HG03442 (cell line): ENCODE results near the gene ASXL1.
"Not testable (repeated sequence)": the region's sequence is repeated elsewhere in the genome, so short reads cannot be mapped to it uniquely, and the experiment has no call there.

Source experiments
- ATAC-seq: cut with Tn5 transposase; IDR thresholded peaks from one replicate; pipeline ENCODE4 v1.9.1; 2021; ENCODE audit warnings: mild to moderate bottlenecking, moderate library complexity; ENCODE audit not compliant: unreplicated experiment

ASXL1 gene

DNA sequence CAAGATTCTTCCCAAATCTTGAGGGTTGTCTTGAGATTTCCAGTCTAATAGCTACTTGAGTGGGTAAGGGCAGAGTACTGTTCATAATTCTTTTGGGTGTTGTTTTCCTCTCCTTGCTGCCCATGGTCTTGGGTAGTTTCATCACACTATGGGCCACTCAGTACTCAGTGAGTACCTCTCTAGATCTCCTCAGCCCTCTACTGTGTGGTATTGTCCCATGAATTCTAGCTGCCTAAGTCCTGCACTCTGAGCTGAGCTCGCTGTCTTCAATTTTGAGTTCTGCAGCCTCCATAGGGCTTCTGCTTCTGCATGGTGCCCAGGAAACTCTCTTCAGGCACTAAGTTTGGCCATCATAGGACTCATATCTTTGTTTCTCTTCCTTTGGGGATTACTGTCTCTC lies 42.3 kb downstream of the ASXL1 start:
- ATAC-seq: no peak

GRCh38 chr20:32404017-32404416 lies 45.9 kb downstream of the ASXL1 start:
- ATAC-seq: no peak

- no peak for ATAC-seq
These were observed 48.6 kb downstream of the ASXL1 start for GRCh38 chr20:32406701-32407100.

DNA sequence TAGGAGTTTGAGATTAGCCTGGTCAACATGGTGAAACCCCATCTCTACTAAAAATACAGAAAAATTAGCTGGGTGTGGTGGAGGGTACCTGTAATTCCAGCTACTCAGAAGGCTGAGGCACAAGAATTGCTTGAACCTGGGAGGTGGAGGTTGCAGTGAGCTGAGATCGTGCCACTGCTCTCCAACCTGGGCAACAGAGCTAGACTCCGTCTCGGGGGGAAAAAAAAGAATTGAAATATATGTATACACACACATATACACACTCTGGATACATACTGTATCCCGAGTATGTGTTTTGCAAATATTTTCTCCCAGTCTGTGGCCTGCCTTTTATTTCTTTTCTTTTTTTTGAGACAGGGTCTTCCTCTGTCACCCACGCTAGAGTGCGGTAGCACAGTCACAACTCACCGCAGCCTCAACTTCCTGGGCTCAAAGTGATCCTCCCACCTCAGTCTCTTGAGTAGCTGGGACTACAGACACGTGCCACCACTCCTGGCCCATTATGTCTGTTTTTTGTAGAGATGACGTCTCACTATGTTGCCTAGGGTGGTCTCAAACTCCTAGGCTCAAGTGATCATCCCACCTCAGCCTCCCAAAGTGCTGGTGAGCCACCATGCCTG lies 49.1 kb downstream of the ASXL1 start:
- not testable (repeated sequence) for ATAC-seq

DNA sequence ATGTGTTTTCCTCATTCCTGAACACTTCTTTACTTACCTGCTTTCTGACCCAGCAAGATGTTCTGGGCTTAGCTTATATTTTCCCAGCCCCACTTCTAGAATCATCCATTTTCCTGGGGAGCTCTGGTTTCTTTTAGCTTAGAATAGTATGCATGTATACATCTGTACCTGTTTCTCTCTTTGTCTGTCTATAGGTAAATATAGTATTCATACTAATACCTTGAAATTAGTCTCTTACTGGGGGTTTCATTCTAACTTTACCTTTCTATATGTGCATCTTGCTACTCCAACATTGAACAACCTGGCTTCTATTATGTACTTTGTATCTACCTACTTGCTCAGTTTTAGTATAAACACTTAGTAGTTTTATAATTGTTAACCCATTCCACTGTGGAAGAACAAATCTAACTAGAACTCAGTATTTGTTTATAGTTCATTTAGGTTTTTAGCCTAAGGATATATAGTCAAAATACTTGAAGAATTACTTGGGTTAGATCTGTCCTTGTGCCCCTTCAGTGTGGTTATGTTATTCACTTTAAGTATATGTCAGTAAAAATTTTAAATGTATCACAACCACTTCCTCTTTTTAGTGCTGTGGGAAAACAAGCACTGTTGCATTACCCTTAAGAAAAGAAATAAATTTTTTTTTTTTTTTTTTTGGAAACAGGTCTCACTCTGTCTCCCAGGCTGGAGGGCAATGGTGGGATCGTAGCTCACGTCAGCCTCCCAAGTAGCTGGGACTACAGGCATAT lies 54.0 kb downstream of the ASXL1 start:
- ATAC-seq: no peak

- ATAC-seq: no peak
These were observed 57.4 kb downstream of the ASXL1 start for GRCh38 chr20:32415494-32415893.

DNA sequence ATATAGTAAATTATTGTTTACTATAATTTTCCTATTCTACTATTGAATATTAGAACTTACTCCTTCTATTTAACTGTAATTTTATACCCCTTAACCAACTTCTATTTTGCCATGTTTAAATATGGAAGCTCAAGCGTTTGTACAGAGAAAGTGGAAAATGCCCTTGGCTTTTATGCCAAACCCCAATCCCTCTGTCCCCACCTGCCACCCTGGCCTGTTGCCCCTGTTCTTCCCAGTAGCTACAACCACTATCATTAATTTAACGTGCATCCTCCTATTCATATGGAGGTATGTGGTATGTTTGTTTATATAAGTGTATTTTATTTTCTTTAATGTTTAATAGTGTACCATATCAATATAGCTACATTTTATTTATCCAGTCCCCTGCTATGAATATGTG lies 58.1 kb downstream of the ASXL1 start:
- no peak for ATAC-seq

DNA sequence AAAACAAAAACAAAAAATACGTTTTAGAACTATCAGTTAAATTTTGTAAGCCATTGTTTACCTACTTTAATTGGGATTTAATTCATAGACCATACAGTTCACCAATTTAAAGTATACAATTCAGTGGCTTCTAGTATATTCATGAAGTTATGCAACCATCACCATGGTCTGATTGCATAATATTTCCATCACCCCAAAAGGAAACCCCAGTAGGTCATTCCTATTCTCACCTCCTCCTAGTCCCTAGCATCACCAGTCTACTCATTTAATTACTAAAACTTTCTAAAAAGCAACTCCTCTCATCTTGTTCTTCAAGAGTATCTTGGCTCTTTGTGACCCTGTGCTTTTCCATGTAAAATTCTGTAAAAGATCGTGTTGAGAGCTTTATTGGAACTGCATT lies 60.2 kb downstream of the ASXL1 start:
- ATAC-seq: no peak

GRCh38 chr20:32421290-32421689 lies 63.2 kb downstream of the ASXL1 start:
- no peak for ATAC-seq

DNA sequence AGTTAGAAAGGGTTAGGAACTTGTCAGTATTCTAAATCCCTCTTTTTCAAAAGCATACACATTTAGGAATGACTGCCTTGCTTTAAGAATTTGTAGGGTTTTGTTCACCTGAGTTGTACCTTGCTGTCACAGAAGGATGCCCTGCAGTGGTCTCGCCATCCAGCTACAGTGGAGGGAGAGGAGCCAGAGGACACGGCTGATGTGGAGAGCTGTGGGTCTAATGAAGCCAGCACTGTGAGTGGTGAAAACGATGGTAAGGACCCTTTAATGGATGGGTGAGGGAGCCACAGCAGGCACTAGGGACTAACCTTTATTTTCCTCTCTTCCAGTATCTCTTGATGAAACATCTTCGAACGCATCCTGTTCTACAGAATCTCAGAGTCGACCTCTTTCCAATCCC lies 69.9 kb downstream of the ASXL1 start:
- no peak for ATAC-seq

DNA sequence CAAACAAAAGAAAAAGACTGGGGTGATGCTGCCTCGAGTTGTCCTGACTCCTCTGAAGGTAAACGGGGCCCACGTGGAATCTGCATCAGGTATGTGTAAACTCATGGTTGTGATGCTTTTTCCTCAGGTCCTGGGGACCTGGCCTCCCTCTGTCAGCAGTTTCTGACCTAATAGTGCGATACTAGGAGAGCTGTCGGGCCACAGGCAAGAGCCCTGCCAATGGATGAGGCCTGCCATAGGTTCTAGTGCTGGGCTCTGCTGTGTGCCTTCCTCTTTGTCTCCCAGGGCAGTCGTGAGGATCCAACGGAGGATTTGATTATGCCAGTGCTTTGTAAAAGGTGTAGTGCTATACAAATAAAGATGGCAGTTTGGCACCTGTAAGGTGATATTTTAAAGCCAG lies 71.2 kb downstream of the ASXL1 start:
- no peak for ATAC-seq

DNA sequence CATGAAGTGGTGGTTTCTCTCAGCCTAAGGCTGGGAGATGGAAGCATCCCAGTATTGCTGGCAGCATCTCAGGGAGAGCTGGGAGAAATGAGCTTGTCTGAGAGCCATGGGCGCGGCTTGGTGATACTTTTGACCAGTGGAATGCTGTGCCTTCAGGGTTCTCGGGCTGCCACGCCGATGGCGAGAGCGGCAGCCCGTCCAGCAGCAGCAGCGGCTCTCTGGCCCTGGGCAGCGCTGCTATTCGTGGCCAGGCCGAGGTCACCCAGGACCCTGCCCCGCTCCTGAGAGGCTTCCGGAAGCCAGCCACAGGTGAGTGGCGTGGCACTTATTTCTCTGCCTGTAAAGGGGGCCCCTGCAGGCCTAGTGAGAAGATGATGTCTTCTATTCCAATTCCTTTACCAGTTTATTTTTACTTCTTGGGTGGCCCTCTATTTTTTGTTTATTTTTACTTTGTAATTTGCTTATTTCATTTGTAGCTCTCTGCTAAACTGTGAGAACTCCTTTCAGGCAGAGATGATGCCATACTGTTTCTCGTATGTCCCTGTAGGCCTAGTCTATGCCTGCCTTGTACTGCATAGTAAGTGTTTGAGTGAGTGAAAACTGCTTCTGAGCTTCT lies 71.7 kb downstream of the ASXL1 start:
- no peak for ATAC-seq

- ATAC-seq: no peak
These were observed 73.3 kb downstream of the ASXL1 start for GRCh38 chr20:32431457-32431856.

GRCh38 chr20:32432277-32432676 lies 74.1 kb downstream of the ASXL1 start:
- no peak for ATAC-seq

- ATAC-seq: no peak
These were observed 75.3 kb downstream of the ASXL1 start for GRCh38 chr20:32433311-32434021.

- no peak for ATAC-seq
These were observed 76.3 kb downstream of the ASXL1 start for GRCh38 chr20:32434434-32434833.

- no peak for ATAC-seq
These were observed 77.4 kb downstream of the ASXL1 start for GRCh38 chr20:32435449-32436107.

GRCh38 chr20:32436142-32436861 lies 78.2 kb downstream of the ASXL1 start:
- no peak for ATAC-seq

DNA sequence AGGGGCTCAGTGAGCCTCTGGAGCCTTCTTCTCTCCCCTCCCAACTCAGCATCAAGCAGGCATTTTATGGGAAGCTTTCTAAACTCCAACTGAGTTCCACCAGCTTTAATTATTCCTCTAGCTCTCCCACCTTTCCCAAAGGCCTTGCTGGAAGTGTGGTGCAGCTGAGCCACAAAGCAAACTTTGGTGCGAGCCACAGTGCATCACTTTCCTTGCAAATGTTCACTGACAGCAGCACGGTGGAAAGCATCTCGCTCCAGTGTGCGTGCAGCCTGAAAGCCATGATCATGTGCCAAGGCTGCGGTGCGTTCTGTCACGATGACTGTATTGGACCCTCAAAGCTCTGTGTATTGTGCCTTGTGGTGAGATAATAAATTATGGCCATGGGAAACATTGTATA lies 78.8 kb downstream of the ASXL1 start:
- no peak for ATAC-seq

DNA sequence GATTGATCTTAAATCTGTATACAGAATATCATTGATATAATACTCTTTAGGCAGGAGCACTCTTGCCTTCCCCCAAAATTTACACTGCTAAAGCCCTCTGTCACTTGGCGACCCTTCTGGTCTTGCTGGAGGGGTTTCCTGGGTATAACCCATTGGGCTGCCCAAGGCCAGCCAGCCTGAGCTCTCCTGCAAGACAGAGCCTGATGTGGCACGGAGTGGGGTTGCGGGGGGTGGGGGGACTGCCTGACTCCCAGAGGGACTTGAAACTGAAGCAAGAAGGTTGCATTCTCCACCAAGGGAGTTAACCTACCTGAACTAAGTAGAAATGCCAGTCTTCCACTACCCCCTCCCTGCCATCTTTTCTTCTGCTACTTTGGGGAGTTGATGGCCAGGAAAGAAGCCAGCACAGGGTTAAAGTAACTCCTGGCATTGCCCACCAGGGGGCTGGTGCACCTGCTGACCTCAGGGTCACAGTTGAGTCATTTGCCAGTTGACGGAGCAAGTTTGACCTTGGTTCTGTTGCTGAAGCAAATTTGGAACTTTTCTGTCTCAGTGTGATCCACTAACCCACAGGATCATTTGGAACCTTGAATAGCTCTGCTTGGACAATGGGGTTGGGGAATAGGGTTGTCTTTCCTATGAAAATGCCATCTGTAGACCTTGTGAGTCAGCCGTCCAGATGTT lies 79.4 kb downstream of the ASXL1 start:
- no peak for ATAC-seq
